Activated gamma-delta T cell treated with anti-CD3 and anti-CD28 coated beads, Interleukin-2, amount 50 U/mL, for 16 hours (primary cell): Measurements from ENCODE around the gene PBOV1.

Source experiments
- DNase-seq: peaks from one replicate; pipeline ENCODE4 v3.0.0-alpha.2; 2020; ENCODE audit warnings: low read depth

Gene PBOV1

DNA sequence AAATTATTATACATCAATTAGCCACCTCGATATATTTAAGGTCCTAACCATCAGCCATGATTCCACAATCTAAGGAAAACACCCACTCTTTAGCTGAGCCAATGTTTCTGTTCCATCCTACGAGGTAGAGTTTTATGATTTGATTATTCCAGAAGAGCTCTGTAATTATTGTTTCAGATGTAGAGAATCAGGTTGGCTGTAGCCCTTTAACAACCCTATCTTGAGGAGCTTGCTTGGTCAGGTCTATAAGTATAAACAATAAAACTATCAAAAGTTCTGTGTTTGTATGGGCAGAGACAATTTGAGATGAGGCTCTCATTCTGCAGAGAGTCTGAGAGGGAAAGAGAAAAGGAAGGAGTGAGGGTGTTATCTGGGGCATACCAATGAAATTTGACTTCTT, at the start of gene PBOV1:
PBOV1 (minus strand) TSS at position 43 of the 400 bp plus-strand sequence. CDS start 96 bp downstream, outside the sequence.
- DNase-seq: no peak

DNA sequence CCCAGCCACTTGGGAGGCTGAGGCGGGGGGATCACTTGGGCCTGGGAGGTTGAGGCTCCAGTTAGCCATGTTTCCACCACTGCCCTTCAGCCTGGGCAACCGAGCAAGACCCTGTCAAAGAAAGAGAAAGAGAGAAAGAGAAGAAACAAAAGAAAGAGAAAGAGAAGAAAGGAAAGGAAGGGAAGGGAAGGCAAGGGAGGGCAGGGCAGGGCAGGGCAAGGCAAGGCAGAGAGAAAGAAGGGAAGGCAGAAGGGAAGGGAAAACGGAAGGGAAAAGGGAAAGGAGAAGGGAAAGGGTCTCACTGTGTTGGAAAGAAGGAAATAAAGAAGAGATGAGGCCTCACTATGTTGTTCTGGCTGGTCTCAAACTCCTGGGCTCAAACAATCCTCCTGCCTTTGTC, 47.8 kb upstream of the PBOV1 start:
- no peak for DNase-seq

DNA sequence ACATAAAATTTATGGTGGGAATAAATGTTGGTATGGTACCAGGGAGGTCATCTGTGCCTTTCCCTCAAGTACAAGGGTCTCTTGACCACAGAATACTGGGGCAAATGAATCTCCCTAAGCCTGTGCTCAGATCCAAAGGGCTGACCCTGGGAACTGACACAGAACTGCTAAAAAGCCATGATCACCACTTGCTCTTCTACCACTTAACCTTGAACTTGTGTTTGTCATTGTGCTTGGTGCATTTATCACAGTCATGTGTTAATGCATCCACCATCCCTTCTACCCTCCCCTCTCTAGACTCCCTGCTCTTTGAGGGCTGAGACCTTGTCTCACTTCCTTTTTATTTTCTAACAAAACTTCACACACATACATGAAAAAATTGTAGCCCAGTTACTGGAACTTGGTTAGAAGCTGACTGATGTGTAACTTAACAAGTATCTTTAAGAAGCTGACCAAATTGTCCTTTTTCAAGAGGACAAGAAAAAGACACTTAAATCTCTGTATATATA, 46.1 kb upstream of the PBOV1 start:
- no peak for DNase-seq

DNA sequence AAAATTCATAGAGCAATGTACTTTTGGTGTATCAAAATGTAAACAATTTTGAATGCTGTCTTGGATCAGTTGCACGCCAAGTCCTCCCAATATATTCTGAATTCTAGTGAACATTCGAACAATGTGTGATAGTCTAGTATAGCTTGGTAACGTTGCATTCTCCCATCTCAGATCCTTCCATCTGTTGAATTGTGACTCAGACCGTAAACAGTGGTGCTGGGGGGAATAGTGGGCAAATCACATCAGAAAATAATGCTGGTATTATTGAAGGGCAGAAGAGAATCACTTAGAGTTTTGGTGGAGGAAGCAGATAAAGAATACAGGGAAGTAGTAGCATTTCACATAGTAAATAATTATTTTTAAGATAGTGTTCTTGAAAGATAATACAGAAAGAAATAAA, 45.7 kb upstream of the PBOV1 start:
- no peak for DNase-seq

DNA sequence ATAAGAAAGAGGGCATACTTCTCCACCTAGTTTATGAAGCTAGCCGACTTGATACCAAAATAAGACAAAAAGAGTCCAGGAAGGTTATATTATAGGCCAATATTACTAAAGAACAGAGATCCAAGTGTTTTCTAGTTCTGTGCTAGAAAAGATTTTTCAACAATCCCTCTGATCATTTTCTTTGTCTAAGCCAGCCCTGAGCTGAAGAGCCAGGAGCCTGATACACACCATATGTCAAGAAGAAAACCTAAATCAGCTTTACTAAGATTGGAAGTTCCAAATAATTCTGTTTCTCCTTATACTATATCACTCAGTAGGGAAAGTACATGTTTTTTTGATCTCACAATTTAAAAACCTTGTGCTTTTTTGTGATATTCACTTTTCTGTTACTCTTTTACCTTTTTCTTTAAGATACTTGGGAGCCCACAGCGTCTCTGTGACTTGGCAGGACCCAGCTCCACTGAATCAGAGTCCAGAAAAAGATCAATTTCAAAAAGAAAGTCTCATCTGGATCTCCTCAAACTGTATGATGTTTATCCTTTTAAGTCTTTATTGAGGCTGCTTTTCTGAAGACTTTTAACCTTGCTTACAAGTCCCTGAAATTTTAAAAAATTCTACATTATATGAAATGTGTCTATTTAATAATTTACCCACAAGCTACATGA, 43.0 kb upstream of the PBOV1 start:
- DNase-seq: no peak

DNA sequence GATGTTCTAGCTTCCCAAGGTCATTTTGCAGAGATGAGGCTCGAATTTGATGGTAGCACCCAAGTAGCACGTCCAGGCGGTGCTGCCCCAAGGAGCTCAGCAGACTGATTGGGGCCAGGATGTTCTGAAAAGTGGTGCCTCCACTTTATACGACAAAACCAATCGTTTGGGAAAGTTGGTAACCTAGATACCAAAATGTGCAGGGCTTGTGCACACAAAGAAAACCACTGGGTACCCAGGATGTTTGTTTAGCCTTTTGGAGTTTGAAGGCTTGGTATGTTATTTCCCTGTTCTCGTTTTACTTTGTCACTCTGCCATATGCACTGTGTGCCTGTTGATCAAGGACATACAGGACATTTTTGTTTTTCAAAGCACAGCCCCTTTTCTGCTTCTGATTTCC, 40.7 kb upstream of the PBOV1 start:
- no peak for DNase-seq

DNA sequence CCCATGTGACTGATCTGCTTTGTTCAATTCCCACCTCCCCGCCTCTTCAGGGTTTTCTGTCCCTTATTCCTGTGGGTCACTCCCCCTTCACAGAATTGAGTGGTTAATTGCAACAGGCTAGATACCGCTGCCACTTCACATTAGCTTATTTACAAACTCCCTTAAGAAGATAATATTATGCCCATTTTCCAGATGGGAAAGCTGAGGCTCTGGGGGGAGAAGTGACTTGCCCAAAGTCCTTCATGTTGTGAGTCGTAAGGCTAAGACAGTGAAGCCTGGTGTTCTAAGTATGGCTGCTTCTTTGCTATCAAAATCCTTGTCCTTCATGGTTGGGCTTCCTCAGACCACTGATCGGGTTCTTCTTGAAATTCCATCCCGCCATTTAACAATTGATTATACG, 39.9 kb upstream of the PBOV1 start:
- DNase-seq: no peak

DNA sequence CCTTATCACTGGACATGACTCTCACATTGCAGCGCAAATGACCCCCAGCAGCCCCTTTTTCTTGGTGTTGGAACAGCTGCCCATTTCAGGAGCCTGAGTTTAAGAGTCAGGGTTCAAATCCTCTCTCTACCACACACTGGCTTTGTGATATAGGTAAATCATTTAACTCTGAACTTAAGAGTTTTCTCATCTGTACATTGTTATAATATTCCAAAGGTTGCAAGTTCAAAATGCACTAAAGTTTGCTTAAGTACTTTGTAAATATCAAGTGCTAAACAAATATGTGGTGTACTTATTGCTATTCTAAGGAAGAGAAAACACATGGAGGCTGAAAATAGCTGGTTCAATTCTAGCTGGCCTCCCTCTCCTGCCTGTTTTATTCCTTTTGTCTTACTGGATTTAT, 39.3 kb upstream of the PBOV1 start:
- DNase-seq: no peak

DNA sequence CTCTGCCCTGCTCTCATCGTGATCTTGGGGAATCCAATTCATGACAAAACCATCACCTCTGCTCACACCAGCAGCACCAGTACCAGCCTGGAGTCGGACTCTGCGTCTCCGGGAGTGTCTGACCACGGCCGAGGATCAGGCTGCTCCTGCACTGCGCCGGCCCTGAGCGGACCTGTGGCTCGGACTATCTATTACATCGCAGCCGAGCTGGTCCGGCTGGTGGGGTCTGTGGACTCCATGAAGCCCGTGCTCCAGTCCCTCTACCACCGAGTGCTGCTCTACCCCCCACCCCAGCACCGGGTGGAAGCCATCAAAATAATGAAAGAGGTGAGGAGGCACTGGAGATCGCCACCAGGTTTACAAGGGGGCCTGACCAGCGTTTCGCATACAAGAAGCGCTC, 37.2 kb upstream of the PBOV1 start:
- no peak for DNase-seq

DNA sequence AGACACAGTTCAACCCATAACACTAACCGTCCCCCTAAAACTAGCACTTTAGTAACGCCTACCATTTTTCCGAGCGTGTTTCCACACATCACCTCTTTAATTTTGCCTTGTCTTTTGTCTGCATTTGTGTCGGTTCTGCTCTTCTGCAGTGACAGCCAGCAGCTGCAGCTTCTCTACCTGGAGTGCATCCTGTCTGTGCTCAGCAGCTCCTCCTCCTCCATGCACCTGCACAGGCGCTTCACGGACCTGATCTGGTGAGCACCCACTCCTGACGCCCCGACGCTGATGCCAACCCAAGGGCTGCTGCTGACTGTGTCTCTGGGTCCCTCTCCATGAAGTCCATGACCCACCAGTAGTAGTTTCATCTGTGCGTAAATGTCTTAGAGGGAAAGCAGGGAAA, 35.4 kb upstream of the PBOV1 start:
- DNase-seq: no peak

DNA sequence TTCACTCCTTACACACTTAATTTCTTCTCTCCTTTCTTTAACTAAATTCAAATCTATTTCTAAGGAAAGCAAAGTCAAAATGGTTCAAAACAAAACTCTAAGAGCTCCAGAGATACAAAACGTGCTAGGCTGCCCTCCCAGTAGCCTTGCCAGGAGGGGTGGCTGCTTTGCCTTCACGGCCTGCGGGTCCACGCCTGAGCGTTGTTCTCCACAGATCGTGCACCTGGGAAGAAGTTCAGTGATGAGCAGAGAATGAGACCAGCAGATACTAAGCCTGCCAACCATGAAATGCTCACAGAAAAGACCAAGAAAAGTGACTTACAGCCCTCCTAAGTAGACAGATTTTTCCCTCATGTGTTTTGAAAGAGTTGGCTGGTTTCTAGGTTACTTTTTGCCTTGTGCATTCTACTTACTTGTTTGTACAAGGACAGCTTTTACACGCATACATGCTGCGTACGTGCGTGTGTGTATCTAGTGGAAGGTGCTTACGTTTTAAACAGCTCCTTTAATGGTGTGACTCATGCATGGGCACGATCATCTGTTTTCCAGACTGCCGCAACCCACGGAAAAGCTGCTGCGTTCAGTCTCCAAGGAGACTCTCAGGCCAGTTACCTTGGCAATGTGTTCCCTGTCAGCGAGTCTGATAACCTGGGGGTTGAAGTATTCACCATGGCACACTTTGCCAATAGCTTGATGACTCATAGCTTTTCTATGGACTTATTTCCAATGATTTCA, 32.4 kb upstream of the PBOV1 start:
- no peak for DNase-seq

DNA sequence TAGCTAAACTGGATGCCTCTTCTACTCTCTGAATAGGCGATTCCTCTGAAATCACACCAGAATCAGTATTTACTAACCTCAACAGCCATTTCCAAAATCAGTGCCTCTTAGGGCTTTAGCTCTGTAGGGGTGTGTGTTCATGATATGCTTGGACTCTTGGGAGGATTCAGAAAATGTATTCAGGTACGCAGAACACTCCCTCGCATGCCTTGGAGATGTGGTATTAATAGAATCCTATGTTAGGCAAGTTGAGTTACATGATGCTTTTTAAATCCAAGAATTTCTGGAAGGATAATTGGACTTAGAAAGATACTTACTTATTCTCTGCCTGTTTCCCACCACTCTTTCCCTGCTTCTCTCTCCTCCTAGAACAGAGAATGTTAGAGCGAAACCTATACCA, 31.8 kb upstream of the PBOV1 start:
- no peak for DNase-seq

DNA sequence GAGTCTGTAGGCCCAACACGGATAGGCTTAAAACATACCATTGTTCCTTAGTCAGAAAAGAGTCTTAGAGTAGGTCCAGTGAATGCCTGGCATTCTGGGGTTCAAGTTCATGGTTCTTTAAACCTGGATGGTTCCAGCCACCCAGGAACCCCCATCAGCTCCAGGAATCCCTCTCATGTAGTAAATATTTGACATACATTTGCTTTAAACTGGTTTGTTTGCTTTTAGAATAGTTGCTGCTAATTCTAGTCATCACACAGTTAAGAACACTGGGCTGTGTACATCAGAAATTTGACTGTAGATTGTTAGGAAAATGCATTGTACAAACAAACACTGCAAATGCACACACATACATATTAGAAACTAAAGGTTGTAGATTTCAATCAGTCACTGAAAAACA, 30.6 kb upstream of the PBOV1 start:
- DNase-seq: no peak

DNA sequence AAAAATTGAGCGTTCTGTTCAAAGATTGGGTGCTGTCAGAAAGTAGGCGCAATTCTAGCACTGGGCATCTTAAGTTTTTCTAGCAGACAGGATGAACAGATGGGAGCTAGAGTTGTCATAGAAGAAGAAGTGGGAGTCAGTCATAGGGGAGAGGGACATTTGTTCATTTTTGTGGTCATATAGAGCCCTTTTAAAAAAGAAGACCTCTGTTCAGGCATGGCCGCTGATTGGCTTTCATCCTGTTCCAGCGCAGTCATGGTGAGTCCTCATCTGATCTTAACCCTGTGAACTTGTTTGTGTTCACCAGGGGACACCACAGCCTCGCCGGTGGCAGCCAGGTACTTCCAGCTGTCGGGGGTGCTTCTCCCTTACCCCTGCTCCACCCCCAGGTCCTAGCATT, 29.7 kb upstream of the PBOV1 start:
- DNase-seq: no peak

DNA sequence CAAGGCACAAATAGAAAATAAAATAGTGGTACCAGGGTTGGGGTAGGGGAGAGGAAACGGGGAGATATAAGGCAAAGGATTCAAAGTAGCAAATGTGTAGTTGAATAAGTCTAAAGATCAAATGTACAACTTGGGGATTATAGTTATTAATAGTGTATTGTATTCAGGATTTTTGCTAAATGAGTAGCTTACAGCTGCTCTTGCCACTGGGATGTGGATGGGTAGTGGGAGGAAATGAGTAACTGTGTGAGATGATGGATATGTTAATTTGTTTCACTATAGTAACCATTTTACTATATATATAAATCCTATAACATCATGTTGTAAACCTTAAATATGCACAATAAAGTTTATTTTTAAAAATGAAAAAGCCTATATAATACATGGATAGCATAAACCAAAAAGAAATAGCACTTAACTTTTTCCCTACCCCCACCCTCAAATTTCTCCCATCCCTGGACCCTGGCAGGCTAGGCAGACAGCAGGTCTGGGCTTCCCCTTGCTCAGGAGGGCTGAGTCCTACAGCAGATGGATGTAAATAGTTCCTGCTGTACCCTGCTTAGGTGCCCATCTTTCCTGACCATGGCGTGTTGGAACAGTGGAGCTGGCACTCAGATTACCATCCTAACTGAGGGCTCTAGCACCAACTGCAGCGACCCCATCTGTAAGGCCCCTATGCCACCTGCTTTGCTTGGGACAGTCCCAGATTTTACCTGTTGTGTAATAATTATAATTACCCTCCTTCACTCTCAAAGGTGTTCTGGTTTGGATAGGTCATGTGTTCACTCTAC, 28.6 kb upstream of the PBOV1 start:
- no peak for DNase-seq

DNA sequence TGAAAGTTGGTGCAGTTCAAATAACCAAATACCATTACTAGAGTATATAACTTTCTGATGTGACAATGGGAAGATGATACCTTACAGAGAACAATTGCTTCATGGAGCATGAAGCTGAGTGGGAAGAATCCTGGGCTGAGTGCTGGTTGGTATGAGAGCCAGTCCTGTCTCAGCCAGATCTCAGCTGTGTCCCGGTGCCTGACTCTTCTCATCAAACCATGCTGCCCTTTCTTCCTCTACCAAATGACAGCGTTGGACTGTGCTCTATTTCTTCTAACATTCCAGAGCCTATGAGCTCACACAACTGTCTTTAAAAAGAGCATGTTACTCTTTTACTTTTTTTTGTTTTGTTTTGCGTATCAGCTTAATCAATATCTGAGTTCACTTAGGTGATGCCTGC, 27.5 kb upstream of the PBOV1 start:
- no peak for DNase-seq

DNA sequence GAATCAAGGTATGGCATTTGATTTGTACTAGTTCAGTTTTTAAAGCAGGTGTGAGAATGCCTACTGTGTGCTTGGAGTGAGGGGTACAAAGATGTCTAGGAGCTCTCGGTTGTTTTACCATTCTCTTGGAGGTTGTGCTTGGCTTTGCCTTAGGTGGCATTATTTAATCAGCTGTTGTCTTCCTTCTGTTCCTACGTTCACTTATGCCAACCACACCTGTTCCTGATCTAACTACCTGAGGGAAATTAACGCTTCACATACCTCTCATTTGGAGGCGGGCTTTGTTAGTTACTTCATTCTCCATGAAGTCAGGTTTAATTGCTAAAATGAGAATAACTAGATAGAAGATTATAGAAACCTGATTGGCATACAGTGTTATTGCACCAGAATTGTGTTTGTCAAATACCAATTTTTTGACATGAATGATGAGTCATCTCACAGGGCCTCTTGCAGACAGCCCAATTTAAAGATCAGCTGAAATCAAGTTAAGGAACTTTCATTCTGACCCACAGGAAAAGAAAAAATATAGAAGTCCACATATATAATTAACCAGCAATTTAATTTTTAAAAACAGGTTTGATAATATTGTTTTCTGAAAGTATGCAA, 24.8 kb upstream of the PBOV1 start:
- DNase-seq: no peak

DNA sequence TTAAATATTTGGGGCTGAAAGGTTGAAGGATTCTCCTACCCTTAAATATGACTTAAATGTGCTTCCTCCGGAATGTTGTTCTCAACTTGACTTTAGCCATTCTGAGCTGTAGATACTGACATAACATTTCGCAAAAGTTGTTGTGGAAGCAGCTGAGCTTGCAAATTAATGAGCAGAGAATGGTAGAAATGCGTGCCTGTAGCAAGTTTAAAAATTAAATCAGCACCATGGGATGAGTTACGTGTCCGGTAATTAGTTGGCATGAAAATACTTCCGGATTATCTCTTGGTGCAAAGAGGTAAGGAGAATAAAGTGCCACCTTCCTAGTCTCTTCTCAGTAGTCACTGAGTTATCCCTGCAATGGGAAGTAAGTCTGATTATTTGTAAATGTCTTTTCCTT, 23.6 kb upstream of the PBOV1 start:
- no peak for DNase-seq

DNA sequence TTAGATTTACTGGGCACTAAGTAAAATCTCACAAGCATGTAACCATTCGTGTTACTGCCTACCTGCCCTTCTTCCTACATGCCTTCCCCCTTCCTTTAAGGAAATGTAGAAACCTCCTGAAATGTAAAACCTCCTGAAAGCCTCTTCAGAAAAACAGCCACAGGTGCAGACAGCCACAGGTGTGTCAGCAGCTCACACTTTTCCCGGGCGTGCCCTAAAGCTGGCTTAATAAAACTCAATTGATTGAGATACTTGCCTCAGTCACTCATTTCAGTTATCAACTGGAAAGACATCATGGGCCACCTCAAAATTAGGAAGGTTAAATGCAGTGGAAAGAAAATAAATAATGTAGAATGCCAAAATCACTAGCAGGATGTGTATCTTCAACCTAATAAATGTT, 23.1 kb upstream of the PBOV1 start:
- DNase-seq: no peak

DNA sequence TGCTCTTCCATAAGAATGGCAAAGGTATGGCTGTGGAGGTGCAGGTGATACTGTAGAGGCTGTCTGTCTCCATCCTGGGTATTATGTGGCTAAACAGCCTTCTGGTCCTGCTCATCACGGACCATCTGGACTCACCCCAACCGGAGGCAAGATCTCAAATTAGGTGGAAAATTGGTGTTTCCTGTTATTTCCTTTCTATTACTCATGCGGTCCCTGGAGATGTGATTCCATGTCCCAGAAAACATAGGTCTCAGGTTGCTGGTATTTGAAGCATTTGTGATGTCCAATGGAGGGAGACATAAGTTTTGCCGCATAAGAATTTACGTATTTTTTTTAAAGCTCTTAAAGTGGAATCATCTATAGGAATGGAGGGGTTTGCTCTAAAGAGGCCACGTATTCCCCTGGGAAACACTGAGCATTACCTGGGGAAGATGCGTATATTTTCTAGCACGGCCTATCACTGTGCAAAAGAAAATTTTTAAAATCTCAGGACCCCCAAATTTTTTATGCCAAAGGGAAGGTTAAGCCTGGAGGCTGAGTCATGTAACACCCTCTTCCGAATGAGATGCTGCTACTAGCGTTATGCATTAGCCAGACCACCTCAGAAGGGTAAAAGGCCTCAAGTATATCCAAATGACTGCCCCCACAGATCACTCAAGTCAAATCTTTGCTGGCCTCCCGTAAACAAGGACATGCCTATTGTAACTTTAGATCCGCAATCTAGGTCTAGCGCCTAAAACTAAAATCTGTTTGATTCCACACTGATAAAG, 22.4 kb upstream of the PBOV1 start:
- no peak for DNase-seq

DNA sequence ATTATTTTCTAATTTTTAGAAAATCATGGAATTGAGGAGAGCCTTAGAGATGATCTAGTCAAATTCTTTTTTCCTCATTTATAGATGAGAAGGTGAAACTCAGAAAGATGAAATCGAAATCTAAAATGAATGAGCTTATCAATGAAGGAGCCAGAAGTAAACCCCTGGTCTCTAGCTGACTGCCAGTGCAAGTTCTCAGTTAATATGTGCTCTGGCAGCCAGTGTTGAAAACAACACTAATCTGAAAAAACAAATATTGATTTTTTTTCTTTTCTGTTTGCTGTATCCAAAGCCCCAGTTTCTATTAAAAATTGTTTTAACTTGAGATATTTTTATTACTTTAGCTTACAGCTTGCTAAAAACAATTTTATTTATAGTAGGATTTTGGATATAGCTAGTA, 21.5 kb upstream of the PBOV1 start:
- no peak for DNase-seq

DNA sequence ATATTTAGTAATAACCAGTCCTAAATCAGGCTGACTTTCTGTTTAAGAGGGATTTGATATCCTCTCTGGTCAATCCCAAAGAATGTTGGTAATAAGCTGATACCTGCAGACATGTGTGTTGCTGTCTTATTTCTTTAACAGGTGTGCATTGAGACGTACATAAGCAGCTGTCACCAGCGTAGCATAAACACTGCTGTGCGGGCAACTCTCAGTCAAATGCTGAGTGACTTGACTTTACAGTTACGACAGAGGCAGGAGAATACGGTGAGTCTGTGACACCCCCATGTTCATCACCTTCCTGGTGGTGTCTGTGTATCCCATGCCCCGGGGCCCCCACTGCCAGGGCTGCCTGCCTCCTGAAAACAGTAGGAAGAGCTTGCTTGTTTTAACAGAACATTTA, 20.1 kb upstream of the PBOV1 start:
- no peak for DNase-seq
